Measurements from ENCODE around the gene CA5B.
"Not testable (repeated sequence)": the region's sequence is repeated elsewhere in the genome, so short reads cannot be mapped to it uniquely, and the experiment has no call there.

Gene CA5B

DNA sequence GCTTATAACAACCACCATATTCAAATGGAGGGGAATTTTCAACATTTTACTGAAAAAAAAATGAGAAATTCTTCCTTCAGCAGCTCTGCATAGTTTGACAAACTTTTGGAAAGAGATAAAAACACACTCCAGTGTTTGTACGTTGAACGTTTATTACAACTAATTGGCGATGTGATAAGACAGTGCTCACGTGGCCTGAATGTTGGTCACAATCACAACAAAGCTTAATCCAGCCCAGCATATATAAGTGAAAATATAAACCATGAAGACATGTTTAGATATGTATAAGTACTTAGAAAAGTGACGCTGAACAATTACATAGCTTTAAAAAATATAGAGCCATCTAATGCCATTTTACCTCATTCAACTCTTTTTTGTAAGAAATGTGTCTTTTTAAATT lies 87.9 kb downstream of the CA5B start:
- DNase-seq = no peak
- Mint-ChIP-seq H3K27me3 (ENCODE audit: low read depth, poor library complexity) (no peaks in the 10 kb centered on the region), H3K9me3 (no peaks in the 10 kb centered on the region), H3K27ac (peak overlapping the region; percentile 22), H3K4me1 (peaks cover 1% of the 10 kb centered on the region), H3K4me3 (no peak overlapping the region), H3K36me3 (ENCODE audit: low read depth) (peaks cover 69% of the 10 kb centered on the region)
- TF ChIP-seq, protein P1, sequence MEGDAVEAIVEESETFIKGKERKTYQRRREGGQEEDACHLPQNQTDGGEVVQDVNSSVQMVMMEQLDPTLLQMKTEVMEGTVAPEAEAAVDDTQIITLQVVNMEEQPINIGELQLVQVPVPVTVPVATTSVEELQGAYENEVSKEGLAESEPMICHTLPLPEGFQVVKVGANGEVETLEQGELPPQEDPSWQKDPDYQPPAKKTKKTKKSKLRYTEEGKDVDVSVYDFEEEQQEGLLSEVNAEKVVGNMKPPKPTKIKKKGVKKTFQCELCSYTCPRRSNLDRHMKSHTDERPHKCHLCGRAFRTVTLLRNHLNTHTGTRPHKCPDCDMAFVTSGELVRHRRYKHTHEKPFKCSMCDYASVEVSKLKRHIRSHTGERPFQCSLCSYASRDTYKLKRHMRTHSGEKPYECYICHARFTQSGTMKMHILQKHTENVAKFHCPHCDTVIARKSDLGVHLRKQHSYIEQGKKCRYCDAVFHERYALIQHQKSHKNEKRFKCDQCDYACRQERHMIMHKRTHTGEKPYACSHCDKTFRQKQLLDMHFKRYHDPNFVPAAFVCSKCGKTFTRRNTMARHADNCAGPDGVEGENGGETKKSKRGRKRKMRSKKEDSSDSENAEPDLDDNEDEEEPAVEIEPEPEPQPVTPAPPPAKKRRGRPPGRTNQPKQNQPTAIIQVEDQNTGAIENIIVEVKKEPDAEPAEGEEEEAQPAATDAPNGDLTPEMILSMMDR (IDR thresholded peaks at IDR 0.05) = no peak

DNA sequence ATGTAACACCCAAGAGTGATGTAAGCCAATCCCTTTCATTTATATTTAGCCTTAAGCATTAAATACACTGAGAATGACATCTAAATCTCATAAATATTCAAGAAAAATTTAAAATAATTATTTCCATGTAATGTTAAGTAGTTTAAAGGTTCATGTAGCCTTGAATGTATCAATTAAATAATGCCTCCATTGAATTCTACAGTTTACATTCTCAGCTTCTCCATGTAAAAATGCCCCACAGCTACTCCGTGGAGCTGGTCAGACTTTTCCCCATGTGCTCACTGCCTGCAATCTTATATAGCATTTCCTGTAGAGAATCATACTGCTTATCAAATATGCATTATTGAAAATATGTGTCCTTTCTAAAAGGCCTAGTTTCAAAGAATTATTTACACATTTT lies 91.1 kb downstream of the CA5B start:
- Mint-ChIP-seq H3K4me3 (no peak overlapping the region), H3K9me3 (no peaks in the 10 kb centered on the region), H3K4me1 (no peaks in the 10 kb centered on the region), H3K27ac (no peak overlapping the region), H3K27me3 (ENCODE audit: low read depth, poor library complexity) (no peaks in the 10 kb centered on the region), H3K36me3 (ENCODE audit: low read depth) (peaks cover 38% of the 10 kb centered on the region)
- no peak for DNase-seq
- TF ChIP-seq, protein P1 (IDR thresholded peaks at IDR 0.05) = no peak

DNA sequence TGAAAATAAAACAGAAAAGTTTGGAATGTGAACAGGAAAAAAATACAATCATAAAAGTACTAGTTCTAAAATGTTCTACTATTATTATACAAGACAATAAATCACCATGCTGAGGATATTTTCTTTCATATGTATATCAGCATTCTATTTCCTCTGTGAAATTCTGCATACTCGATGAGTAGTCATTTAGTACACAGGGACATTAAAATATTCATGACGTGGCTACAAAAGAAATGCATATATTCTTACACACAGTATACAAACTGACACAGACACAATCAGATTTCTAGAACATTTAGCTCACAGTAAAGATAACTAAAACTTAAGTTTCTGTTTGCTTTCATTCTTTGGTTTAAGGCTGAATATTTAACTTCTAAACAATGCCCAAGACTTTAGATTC lies 93.3 kb downstream of the CA5B start:
- not testable (repeated sequence) for H3K27ac Mint-ChIP-seq; H3K9me3 Mint-ChIP-seq; H3K4me1 Mint-ChIP-seq; DNase-seq; H3K4me3 Mint-ChIP-seq; H3K27me3 Mint-ChIP-seq (ENCODE audit: low read depth, poor library complexity)
- peaks cover 35% of the 10 kb centered on the region for H3K36me3 Mint-ChIP-seq (ENCODE audit: low read depth)

- Mint-ChIP-seq H3K9me3 (no peaks in the 10 kb centered on the region), H3K4me3 (no peak overlapping the region), H3K36me3 (ENCODE audit: low read depth) (peaks cover 44% of the 10 kb centered on the region), H3K27me3 (ENCODE audit: low read depth, poor library complexity) (no peaks in the 10 kb centered on the region), H3K27ac (peak overlapping the region; percentile 66), H3K4me1 (no peaks in the 10 kb centered on the region)
- TF ChIP-seq, protein P1 (IDR thresholded peaks at IDR 0.05) = no peak
- DNase-seq = no peak
These were observed 96.0 kb downstream of the CA5B start for GRCh38 chrX:15834053-15834452.

DNA sequence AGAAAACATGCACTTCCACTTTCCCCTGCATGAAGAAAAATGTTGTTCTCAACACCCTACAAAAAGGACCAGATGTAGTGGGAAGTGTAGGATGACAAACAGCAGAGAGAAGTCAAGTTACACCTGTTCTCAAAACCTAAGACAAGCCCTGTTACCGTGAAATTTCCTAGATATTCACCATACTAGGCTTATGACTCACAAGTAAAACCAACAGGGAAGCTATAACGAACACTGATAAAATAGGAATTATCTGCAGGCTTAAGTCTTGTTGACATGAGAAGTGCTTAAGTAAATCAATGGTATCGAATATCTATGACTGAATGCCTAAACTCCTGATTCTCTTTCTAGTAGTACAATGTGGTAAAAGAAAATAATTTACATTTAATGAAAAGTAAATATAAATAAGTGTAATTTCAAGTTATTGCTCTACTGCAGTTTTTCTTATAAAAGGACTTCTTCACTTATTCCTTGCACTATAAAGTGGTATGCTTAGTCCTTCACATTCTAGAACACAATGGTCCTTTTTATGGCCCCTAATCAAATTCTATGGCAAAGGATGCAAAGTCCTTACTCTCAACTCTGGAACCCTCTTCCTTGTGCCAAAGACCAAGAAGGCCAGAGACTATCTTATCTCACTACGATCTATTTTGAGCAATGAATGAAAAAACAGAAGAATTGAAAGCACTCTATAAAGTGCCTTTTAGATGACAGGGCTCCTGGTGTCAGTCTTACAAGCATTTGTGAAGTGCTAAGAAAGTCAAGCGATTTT lies 96.9 kb downstream of the CA5B start:
- H3K36me3 Mint-ChIP-seq (ENCODE audit: low read depth) = peaks cover 47% of the 10 kb centered on the region
- DNase-seq = no peak
- H3K9me3 Mint-ChIP-seq = no peaks in the 10 kb centered on the region
- H3K4me1 Mint-ChIP-seq = no peaks in the 10 kb centered on the region
- no peak overlapping the region for H3K4me3 Mint-ChIP-seq
- TF ChIP-seq, protein P1 (IDR thresholded peaks at IDR 0.05) = no peak
- H3K27me3 Mint-ChIP-seq (ENCODE audit: low read depth, poor library complexity) = no peaks in the 10 kb centered on the region
- H3K27ac Mint-ChIP-seq = peak overlapping the region; percentile 58
